HS-5 (cell line): Measurements from ENCODE around the gene PNPLA1.
"Not testable (repeated sequence)": the region's sequence is repeated elsewhere in the genome, so short reads cannot be mapped to it uniquely, and the experiment has no call there.

Experiments
- DNase-seq: peaks from one replicate; pipeline ENCODE4 v3.0.0-alpha.2; 2012; ENCODE audit warnings: low read depth

The PNPLA1 gene

DNA sequence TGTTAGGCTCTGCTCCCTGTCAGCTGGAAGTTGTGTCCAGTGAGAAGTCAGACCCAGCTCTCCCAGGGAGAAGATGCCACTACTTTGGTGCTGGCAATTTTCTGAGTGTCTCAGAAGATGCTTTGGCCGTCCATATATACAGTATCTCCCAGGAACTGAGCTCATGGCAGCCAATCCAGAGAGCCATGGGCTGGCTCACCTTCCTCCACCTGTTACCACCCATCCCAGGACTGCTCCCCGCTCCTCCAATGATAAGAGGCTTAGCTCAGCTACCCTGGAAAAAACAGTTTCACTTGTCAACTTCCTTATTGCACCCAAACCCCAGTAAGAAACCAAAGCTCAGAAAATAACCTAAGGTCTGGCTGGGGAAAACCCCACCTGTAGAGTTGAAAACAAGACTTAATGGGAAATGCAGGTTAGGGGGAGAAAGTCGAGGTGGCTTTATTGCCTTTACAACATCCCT is 67.0 kb downstream of the PNPLA1 start, which contains the start of gene BNIP5:
Gene BNIP5 (minus strand): TSS at position 110 of the 463 bp plus-strand sequence. CDS start 6,198 bp downstream, outside the sequence.
- DNase-seq: no peak

DNA sequence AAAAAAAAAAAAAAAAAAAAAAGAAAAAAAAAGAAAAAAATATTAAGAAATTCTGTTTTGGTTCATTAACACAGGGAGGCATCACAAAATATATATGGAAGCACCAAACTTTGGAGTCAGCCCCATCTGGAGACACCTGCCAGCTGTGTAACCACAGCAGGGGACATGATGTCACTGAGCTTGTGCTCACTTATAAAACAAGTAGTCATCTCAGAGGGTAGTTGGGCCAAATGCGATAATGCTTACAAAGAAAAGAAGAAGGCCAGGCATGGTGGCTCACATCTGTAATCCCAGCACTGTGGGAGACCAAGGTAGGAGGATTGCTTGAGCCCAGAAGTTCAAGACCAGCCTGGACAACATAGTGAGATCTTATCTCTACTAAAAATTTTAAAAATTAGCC is 68.0 kb downstream of the PNPLA1 start:
- no peak for DNase-seq

DNA sequence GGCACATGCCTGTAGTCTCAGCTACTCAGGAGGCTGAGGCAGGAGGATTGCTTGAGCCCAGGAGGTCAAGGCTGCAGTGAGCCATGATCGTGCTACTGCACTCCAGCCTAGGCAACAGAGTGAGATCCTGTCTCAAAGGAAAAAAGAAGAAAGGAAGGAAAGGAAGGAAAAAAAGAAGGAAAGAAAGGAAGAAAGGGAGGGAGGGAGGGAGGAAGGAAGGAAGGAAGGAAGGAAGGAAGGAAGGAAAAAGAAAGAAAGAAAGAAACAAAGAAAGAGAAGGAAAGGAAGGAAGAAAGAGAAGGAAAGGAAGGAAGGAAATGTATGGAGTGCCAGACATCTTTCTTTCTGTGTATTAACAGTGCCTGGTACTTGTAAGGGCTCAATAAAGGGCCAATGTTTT is 68.4 kb downstream of the PNPLA1 start:
- not testable (repeated sequence) for DNase-seq

DNA sequence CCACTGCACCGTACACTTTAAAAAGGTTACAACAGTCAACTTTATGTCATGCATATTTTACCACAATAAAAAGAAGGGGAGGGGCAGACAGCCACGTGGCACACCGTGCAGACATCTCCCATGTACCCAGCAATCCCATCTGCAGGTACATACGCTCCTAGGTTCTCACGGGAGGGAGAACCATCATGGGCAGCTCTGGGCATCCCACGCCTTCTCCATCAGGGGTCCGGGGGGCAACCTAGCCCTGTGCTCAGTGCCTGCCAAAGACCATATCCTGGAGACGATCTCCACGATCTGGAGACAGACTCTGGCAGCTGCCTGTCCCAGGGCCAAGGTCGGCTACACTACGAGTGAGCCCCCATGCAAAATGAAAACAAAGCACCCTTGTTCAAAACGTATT is 69.3 kb downstream of the PNPLA1 start:
- no peak for DNase-seq

DNA sequence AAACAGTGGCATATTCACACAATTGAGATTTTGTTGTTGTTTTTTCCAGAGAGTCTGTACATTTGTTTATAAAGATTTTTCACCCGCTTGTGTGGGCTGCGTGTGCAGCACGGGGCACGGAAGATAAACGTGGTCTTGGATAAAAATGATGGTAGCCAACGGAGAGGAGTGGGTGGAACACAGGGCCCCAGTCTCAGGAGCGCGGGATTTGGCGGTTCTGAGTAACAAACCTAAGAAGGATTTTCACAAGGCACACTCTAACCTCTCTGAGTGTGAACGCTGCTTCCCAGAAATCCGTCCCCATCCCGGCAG is 70.4 kb downstream of the PNPLA1 start:
- DNase-seq: no peak

DNA sequence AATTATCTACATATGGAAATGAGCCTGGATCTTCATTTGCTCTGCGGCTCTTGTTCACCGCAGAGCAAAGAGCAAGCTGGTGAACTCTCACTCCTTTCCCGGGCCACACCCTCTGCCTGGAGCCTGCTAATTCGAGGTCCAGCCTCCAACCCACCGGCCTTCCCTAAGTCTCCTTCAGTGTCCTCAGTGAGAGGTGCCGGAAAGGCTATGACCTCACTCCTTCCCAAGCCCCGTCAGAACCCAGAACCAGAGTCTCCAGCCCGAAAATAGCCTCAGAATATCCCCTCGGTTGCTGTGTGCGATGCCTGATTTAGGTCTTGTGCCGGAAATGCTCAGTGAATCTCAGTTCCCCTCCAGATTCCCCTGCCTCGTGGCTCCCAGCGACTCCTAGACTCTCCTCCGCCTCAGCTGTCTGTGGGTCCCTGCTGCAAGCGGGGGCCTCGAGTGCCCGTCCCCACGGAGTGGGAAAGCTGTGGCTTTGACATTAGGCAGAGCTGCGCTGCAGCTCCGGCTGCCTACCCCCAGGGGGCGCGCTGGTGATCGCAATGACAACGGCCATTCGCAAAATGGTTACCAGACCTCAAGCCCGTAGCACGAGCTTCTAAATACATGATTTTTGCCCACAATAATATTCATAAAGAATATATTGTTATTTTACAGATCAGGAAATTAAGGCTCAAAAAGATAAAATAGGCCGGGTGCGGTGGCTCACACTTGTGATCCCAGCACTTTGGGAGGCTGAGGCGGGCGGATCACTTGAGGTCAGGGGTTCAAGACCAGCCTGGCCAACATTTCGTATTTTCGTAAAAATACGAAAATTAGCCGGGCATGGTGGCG is 71.0 kb downstream of the PNPLA1 start:
- no peak for DNase-seq

DNA sequence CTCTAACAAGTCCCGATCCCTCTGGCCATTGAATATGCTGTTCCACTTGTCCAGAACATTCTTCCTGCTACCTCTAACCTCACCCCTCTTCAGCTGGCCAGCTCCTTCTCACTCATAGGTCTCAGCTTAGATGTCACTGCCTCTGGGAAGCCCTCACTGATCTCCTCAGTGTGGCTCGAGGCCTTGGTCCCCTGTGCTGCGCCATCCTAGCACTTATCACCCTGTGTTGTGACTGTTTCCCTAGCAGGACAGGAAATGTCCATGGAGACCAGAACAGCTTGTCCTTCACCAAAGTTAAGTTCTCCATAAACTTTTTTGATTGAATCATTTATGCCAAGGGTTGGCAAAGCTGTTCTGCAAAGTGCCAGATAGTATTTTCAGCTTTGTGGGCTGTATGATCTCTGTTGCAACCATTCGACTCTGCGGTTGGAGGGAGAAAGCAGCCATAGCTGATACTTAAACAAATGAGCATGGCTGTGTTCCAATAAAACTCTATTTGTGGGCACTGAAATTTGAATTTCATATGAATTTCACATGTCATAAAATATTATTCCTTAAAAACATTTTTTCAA is 73.3 kb downstream of the PNPLA1 start:
- no peak for DNase-seq

DNA sequence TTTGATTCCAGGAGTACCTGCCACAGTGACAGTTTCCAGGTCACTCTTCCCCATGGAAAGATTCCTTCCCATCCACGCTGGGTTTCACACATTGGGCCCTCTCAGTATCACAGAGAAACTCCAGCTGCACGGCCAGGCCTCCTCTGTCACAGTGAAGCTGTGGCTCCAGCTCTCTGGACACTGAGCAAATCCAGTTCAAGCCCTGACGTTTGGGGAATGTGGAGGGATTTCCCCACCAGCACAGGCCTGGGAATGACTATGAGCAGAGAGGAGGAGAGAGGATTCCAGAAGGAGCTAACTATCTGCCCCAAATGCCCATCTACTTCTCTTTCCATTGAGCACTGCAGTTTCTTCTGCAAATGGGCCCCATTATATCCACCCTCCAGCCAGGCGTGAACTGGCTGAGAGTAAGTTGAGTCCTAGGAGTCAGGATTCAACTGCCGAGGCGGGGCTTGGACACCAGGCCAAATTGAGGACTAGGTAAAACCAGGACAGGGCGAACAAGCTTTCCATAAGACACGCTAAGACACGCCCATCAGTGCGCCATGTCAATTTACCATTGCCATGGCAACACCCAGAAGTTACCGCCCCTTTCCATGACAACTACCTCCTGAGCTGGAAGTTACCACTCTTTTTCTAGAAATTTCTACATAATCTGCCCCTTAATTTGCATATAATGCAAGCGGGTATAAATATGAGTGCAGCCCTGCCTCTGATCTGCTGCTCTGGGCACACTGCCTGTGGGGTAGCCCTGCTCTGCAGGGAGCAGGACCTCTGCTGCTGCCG is 76.0 kb downstream of the PNPLA1 start:
- DNase-seq: no peak

DNA sequence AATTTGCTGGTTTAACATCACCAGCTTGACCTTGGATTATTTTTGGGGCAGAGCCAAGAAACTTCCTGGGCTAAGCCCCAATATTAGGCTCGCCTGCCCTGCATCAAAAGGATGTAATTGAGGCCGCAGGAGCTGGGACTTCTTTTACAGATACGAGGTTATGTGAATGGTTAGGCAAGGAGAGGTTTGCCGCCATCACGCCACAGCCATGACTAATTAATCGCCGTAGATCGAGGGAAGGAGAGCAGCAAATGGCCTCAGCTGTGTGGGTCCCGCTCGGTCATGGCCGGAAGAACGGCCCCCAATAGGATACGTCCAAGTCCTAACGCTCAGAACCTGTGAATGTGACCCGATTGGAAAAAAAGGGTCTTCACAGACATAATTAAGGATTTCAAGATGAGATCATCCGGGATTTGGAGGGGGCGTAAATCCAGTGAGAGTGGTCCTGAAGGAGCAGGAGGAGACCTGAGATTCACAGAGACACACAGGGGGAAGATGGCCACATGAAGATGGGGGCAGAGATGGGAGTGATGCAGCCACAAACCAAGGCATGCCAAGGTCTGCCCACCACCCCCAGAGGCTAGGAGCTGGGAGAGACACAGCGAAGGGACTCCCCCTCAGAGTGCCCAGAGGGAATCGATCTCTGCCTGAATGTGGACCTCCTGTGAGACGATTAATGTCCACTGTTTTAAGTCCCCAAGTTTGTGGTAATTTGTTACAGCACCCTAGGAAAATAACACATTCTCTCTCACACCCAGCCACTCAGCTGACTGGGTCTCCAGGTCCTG is 76.8 kb downstream of the PNPLA1 start:
- no peak for DNase-seq

DNA sequence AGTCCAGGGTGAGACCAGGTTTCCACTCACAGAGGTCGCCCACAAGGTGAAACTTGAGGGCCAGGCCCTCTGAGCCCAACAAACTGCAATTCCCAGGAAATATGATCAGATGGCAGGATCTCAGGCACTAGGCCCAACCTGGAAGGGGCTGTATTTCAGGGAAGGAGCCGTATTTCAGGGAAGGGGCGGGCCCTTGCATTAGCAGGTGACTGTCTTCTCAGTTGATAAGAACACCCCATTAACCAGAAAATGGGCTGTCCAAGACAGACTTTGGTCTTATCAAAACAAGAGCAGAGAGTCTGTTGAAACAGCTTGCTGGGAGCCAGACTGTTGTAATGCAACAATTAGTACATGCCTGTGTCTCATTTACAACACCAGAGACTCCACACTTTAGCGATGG is 77.8 kb downstream of the PNPLA1 start:
- DNase-seq: no peak

DNA sequence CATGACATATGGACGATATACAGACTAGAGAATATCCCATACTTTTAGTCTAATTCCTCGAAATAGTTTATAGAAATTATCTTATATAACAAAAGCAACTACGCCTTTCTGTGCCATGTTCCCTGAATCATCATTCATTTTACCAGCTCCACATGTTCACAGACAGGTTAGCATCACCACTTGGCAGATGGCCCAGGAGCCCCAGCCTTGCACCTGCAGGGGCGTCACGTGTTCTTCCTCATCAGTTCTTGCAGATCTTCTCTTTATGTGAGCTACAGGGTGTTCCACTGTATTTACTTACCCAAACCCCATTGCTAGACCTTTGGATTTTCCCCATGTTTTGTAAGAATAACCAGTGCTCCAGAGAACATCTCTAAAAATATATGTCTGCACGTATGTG is 79.4 kb downstream of the PNPLA1 start:
- DNase-seq: no peak

DNA sequence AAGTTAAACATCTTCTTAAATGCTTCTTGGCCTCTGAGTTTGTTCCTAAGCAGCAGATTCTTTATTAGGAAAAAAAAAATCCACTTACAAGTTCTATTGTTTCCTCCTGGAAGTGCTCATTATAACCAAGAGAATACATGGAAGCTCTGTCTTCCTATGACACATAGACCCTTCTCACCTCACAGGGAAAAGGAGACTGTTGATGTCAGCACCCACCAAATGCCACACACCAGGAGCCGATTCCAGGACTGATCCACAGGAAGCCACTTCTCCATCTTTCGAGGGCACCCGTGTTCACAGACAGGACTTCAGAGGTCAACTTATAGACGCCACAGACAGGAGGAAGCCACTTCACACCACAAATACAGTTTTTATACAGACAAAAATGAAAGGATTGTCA is 80.2 kb downstream of the PNPLA1 start:
- no peak for DNase-seq

DNA sequence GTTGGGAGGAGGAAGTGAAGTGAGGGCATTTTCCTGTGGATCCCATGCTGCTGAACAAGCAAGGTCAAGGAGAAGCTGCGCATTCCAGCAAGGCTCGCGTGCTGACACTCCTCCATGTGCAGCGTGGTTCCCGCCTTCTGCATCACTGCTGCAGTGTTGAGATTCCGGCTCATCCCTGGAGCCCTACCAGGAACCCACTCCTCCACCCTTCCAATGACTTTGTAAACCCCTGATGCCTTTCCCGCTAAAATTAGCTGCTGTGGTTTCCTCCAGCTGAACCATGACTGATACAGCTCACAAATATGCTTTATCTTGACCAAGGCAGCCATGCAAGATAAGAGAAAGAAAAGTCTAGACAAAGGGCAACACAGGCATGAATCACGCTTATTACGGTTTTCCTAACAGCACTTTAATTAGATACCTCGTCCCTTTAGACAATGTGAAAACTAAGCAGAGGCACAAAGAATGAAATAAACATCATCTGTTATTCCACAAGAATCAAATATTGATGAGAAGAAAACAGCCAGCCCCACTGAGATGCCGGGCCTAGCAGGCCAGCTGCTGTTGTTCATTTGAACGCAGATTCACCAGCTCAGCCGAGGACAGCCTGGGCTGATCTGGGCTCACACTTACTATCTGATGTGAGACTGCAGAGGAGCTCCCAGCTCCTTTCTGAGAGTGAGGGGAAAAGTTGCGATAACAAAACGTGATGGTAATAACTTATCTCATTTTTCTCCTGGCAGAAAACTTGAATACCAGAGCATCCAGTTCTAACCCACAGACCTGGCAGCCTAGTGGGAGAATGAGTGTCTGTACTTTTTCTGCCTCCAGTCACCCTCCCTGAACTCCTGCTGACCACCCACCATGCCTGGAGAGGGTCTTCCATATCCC is 81.1 kb downstream of the PNPLA1 start:
- DNase-seq: peak; percentile 70

DNA sequence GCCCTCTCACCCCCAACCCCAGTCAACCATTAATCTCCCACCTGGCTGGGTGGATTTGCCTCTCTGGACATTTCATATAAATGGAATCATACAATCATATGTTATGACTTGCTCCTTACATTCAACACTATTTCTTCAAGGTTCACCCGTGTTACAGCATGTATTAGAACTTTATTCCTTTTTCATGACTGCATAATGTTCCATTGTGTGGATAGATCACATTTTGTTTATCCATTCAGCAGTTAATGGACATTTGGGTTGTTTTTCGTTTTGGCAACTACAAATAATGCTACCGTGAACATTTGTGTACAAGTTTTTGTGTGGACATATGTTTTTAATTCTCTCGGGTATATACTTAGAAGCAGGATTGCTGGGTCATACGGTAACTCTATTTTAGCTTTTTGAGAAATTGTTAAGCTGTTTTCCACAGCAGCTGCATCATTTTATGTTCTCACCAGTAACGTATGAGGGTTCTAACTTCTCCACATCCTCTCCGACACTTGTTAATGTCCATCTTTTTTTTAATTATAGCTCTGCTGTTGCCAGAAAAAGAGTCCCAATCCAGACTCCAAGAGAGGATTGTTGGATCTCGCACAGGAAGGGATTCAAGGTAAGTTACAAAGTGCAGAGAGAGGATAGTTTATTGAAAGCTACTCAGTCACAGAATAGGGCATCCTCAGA is 82.8 kb downstream of the PNPLA1 start:
- DNase-seq: no peak

DNA sequence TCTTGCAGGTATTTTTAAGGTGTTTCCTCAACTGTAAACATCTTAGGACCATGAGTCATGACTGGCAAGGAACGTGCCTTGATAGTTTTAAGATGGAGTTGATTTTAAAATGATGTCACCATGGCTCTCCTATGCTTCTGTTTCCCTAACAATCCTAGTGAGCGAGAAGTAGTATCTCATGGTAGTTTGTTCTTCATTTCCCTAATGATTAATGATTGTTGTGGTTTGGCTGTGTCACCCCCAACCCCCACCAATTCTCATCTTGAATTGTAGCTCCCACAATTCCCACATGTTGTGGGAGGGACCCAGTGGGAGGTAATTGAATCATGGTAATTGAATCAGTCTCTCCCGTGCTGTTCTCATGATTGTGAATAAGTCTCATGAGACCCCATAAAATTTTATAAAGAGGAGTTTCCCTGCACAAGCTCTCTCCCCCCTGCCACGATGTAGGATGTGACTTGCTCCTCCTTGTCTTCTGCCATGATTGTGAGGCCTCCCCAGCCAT is 83.6 kb downstream of the PNPLA1 start:
- DNase-seq: no peak

DNA sequence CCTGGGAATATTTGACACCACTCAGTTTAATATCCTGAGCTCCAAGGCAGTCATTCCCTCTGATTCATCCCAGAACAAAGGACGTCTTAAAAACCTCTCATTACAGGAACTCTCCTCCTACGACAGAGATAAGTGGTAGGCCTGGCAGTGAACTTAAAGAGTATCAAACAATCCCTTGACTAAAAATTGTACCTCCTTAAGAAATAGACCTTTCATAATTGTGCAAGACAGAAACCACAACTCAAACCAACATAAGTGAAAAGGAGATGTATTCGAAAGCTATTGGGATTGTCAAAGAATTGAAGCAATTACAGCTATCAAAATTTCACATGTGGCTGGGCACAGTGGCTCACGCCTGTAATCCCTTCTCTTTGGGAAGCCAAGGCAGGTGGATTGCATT is 86.0 kb downstream of the PNPLA1 start:
- DNase-seq: no peak

DNA sequence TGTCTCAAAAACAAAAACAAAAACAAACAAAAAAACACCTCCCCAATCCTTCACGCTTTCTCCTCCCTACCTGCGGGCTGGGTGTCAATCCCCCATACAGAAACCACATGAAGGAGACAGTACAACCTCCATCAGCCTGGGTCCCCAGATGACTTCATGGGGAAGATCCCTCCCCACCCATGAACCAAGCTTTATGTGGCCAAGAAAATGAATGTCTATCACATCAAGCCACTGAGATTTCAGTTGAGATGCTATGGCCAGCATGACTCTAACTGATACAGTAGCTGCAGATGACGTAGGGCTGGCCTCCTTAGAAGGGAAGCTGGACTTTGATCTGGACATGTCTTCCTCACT is 88.0 kb downstream of the PNPLA1 start:
- DNase-seq: no peak
